Activated T-cell treated with anti-CD3 and anti-CD28 coated beads for 1 hour (primary cell): ENCODE results near the gene CGB5.
A peak's percentile ranks its signal among the peaks of the same experiment; 100 is the strongest.
"Not testable (repeated sequence)": the region's sequence is repeated elsewhere in the genome, so short reads cannot be mapped to it uniquely, and the experiment has no call there.

Experiments
- DNase-seq: peaks from one replicate; pipeline ENCODE4 v3.0.0-alpha.2; 2020; ENCODE audit warnings: low read depth

Gene CGB5

DNA sequence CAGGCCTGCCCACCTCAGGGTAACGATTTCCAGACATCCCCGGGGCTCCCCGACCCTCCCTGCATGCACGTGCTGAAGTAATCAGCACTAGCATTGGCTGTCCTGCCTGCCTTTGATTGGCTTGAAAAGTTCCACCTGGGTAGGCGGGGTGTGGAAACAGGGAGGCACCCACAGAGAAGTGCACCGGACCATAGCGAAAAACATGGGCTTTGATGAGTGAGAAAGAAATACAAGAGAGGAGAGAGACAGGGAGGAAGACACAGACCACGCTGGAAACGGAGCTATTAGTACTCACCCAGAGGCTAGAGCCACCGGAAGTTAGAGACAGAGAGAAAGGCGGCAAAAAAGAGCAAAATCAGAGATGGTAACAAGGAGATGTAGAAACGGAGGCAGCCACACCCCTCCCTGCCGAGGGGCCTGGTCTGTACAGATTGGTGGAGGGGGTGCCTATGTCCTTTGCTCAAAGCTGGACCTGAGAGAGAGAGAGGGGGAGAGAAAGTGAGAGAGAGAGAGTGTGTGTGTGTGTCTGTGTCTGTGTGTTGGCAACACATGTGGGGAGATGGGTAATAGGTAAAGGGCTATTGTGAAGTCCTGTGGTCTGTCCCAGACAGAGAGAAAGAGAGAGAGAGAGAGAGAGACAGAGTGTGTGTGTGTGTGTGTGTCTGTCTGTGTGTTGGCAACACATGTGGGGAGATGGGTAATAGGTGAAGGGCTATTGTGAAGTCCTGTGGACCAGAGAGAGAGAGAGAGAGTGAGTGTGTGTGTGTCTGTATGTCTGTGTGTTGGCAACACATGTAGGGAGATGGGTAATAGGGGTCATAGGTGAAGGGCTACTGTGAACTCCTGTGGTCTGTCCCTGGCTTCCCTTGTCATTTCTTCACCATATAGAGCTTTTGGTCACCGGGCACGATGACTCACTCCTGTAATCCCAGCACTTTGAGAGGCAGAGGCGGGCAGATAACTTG, 22.4 kb upstream of the CGB5 start:
- no peak for DNase-seq

DNA sequence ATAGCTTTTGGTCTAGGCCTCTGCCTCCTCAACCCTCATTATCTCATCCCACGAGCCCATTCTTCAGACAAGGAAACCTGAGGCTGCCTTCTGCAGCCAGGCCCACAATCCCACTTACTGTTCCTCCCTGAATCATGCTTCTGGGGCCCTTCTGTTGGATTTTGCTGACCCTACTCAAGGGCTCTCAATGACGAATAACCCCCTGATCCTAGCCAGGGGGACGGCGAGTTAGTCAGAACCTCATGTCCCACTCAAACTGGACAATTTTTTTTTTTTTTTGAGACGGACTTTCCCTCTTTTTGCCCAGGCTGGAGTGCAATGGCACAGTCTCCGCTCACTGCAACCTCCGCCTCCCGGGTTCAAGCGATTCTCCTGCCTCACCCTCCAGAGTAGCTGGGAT, 21.5 kb upstream of the CGB5 start:
- DNase-seq, result no peak

DNA sequence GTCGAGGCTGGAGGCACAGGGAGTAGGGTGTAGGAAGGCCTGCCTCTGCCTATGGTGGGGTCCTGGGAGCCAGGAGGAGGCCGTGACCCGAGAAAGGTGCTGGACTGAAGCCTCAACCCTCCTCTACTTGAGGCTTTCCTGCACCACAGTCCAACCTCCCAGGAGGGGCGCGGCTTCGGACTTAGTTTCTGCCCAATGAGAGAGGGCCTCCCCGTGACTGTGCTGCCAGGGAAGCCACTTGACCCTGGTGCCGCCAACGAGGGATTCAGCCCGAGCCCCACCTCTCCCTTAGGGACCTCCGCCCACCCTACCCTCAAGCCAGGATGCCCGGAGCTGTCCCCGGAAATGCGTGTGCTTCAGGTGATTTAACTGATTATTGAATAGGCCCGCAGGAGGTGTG, 19.4 kb upstream of the CGB5 start, which contains the start of gene CGB3:
Gene CGB3 (minus strand): TSS at position 101 of the 400 bp plus-strand sequence. CDS start 362 bp downstream, outside the sequence.
- not testable (repeated sequence) for DNase-seq

DNA sequence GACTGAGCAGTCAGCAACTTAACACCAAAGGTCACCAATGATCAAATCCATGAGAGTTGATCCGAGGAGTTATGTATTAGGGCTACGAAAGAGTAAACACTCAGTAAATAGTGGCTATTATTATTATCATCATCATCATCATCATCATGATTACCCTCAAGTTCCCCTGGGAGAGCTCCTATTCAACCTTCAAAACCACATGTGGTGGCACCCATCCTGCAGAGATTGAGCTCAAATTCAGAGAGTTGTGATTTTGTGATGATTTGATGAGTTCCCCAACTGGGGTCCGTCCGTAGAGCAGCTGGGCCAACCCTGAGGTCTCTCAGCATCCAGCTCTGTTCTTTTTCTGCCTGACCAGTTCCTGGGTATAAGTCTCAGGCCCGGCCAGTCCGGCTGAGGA, 18.6 kb upstream of the CGB5 start:
- not testable (repeated sequence) for DNase-seq

DNA sequence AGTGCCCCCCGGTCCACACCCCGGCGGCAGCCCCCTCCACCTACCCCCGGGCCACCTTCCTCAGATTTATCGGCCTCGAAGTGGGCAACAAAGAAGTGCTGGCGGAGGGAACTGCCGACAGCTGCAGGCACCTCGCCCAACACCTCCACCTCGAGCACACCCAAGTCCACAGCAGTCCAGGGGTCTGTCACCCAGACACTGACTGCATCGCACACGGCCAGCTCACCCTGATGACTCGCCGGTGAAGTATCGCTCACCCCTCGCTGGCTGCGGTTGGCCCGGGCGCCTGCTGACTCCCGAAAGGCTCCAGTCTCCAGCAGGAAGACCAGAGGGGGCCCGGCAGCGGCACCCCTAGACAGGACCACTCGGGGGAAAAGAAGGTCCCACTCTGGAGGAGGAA, 18.0 kb upstream of the CGB5 start:
- DNase-seq, result not testable (repeated sequence)

DNA sequence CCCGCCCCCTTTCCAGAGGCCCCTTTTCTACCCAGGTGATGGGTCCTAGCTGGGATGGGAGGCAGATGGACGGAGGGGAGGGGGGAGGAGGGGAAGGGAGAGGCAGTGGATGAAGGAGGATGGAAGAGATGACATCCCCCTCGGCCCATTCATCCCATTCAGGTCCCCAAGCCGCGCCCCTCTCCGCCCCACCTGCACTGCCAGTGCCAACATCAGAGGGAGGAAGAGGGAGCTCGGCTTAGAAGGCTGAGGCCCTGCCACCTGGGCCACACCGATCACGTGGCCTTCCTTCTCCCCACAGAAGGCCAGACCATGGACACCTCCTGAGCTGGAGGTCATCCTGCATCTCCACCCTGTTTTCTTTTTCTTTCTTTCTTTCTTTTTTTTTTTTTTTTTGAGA, 15.0 kb upstream of the CGB5 start:
- DNase-seq, result not testable (repeated sequence)

DNA sequence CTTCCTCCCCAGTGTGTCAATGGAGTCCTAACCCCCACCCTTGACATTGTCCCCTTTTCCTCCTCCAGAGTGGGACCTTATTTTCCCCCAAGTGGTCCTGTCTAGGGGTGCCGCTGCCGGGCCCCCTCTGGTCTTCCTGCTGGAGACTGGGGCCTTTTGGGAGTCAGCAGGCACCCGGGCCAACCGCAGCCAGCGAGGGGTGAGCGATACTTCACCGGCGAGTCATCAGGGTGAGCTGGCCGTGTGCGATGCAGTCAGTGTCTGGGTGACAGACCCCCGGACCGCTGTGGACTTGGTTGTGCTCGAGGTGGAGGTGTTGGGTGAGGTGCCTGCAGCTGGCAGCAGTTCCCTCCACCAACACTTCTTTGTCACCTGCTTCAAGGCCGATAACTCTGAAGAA, 13.9 kb upstream of the CGB5 start:
- DNase-seq, result not testable (repeated sequence)

DNA sequence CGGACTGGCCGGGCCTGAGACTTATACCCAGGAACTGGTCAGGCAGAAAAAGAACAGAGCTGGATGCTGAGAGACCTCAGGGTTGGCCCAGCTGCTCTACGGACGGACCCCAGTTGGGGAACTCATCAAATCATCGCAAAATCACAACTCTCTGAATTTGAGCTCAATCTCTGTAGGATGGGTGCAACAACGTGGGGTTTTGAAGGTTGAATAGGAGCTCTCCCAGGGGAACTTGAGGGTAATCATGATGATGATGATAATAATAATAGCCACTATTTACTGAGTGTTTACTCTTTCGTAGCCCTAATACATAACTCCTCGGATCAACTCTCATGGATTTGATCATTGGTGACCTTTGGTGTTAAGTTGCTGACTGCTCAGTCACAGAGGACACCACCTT, 13.3 kb upstream of the CGB5 start:
- DNase-seq, result not testable (repeated sequence)

DNA sequence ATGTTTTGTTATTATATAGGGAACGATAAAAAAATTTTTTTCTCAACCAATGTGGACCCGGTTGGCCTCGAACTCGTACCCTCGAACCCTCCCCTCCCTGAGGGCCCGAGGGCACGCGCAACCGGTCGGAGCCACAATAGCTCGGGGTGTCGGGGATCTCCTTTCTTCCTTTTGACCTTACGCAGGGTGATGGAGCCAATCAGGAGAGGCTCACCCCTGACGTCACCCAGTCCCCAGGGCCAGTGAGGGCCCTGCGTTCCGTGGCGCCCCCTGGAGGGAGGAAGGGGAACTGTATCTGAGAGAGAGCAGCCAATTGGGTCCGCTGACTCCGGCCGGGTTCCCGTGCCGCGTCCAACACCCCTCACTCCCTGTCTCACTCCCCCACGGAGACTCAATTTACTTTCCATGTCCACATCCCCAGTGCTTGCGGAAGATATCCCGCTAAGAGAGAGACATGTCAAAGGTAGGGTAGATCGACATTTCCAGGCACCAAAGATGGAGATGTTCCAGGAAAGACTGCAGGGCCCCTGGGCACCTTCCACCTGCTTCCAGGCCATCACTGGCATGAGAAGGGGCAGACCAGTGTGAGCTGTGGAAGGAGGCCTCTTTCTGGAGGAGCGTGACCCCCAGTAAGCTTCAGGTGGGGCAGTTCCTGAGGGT, 11.9 kb upstream of the CGB5 start, which contains the start of gene CGB2:
Gene CGB2 (plus strand): TSS at position 249 of the 660 bp plus-strand sequence. CDS start 206 bp downstream, at position 455.
- DNase-seq, result not testable (repeated sequence)

DNA sequence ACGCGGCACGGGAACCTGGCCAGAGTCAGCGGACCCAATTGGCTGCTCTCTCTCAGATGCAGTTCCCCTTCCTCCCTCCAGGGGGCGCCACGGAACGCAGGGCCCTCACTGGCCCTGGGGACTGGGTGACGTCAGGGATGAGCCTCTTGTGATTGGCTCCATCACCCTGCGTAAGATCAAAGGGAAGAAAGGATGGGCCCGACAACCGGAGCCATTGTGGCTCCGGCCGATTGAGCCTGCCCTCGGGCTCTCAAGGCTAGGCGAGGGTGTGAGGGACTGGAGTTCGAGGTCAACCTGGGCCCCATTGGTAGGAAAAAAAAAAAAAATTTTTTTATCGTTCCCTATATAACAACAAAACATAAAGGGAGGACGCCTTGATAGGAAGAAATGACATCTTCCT, 6.8 kb upstream of the CGB5 start, which contains the start of gene CGB1:
Gene CGB1 (minus strand): TSS at position 81 of the 400 bp plus-strand sequence. CDS start 184 bp downstream, outside the sequence.
- not testable (repeated sequence) for DNase-seq

DNA sequence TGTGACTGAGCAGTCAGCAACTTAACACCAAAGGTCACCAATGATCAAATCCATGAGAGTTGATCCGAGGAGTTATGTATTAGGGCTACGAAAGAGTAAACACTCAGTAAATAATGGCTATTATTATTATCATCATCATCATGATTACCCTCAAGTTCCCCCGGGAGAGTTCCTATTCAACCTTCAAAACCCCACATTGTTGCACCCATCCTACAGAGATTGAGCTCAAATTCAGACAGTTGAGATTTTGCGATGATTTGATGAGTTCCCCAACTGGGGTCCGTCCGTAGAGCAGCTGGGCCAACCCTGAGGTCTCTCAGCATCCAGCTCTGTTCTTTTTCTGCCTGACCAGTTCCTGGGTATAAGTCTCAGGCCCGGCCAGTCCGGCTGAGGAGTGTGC, 5.5 kb upstream of the CGB5 start:
- not testable (repeated sequence) for DNase-seq

DNA sequence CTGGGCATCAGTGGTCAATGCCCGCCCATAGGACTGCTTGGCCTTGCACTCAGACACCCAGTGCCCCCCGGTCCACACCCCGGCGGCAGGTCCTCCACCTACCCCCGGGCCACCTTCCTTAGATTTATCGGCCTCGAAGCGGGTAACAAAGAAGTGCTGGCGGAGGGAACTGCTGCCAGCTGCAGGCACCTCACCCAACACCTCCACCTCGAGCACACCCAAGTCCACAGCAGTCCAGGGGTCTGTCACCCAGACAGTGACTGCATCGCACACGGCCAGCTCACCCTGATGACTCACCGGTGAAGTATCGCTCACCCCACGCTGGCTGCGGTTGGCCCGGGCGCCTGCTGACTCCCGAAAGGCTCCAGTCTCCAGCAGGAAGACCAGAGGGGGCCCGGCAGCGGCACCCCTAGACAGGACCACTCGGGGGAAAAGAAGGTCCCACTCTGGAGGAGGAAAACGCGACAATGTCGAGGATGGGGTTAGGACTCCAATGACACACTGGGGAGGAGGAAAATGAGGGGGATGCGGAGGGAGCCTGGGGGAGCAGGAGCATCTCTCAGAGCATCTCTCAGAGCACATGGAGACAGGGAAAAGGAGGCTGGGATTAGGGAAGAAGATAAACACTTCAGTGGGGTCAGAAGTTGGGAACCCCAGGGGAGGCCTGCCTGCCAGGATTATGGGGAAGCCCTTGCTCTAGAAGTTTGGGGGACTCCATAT, 4.9 kb upstream of the CGB5 start:
- DNase-seq, result not testable (repeated sequence)

DNA sequence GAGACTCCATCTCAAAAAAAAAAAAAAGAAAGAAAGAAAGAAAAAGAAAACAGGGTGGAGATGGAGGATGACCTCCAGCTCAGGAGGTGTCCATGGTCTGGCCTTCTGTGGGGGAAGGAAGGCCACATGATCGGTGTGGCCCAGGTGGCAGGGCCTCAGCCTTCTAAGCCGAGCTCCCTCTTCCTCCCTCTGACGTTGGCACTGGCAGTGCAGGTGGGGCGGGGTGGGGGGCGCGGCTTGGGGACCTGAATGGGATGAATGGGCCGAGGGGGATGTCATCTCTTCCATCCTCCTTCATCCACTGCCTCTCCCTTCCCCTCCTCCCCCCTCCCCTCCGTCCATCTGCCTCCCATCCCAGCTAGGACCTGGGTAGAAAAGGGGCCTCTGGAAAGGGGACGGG, 3.9 kb upstream of the CGB5 start:
- DNase-seq, result not testable (repeated sequence)

DNA sequence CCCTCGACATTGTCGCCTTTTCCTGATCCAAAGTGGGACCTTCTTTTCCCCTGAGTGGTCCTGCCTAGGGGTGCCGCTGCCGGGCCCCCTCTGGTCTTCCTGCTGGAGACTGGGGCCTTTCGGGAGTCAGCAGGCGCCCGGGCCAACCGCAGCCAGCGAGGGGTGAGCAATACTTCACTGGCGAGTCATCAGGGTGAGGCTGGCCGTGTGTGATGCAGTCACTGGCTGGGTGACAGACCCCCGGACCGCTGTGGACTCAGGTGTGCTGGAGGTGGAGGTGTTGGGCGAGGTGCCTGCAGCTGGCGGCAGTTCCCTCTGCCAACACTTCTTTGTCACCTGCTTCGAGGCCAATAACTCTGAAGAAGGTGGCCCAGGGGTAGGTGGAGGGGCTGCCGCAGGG, 1.5 kb upstream of the CGB5 start:
- DNase-seq, result no peak

DNA sequence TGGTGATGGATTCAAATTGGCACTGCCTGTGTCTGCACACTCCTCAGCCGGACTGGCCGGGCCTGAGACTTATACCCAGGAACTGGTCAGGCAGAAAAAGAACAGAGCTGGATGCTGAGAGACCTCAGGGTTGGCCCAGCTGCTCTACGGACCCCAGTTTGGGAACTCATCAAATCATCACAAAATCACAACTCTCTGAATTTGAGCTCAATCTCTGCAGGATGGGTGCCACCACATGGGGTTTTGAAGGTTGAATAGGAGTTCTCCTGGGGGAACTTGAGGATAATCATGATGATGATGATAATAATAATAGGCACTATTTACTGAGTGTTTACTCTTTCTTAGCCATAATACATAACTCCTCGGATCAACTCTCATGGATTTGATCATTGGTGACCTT, 982 bp upstream of the CGB5 start:
- not testable (repeated sequence) for DNase-seq

DNA sequence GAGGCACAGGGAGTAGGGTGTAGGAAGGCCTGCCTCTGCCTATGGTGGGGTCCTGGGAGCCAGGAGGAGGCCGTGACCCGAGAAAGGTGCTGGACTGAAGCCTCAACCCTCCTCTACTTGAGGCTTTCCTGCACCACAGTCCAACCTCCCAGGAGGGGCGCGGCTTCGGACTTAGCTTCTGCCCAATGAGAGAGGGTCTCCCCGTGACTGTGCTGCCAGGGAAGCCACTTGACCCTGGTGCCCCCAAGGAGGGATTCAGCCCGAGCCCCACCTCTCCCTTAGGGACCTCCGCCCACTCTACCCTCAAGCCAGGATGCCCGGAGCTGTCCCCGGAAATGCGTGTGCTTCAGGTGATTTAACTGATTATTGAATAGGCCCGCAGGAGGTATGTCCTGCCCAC, 5.4 kb downstream of the CGB5 start, which contains the start of gene CGB8:
Gene CGB8 (minus strand): TSS at position 101 of the 400 bp plus-strand sequence. CDS start 372 bp downstream, outside the sequence.
- not testable (repeated sequence) for DNase-seq

DNA sequence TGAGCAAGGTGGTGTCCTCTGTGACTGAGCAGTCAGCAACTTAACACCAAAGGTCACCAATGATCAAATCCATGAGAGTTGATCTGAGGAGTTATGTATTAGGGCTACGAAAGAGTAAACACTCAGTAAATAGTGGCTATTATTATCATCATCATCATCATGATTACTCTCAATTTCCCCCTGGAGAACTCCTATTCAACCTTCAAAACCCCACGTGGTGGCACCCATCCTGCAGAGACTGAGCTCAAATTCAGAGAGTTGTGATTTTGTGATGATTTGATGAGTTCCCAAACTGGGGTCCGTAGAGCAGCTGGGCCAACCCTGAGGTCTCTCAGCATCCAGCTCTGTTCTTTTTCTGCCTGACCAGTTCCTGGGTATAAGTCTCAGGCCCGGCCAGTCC, 6.2 kb downstream of the CGB5 start:
- not testable (repeated sequence) for DNase-seq

DNA sequence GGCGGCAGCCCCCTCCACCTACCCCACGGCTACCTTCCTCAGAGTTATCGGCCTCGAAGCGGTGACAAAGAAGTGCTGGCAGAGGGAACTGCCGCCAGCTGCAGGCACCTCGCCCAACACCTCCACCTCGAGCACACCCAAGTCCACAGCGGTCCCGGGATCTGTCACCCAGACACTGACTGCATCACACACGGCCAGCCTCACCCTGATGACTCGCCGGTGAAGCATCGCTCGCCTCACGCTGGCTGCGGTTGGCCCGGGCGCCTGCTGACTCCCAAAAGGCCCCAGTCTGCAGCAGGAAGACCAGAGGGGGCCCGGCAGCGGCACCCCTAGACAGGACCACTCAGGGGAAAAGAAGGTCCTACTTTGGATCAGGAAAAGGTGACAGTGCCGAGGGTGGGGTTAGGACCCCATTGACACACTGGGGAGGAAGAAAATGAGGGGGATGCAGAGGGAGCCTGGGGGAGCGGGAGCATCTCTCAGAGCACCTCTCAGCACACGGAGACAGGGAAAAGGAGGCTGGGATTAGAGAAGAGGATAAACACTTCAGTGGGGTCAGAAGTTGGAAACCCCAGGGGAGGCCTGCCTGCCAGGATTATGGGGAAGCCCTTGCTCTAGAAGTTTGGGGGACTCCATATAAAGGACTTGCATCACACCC, 6.9 kb downstream of the CGB5 start:
- not testable (repeated sequence) for DNase-seq

DNA sequence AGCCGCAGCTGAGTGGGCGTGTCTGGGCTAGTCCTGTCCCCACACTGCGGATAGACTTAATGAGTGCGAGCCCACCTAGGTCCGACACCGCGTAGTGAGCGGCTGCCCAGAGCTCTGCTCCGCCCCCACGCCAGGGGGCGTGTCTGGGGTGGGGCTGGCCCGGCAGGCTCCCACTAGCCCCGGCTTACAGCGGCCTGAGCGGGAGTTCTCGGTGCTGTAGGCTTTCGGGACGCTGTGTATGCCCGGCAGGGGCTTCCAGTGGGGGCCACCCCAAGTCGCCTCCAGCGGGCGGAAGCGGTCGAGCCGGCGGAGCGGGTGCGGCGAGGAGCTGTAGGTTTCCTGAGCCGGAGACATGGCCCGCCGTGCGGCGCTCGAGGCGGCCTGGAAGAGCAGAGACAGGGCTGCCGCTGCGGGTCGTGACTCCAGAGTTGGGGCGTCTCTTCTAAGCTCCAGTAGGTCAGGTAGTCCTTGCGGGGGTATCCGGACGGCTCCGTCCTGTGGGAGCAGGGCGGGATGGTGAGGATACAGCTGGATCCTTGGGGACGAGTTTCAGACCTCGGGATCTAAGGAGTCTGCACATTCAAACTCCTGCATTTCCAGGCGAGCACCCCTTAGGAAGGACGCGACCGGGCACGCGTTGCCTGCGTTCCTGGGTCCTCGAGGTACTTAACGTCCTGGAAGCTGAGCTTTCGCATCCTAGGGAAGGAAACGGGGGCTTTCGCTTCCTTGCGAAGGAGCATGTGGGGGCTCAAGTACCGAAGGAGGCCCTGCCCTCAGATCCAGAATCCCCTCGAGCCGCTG, 12.7 kb downstream of the CGB5 start:
- peak; percentile 32 for DNase-seq

DNA sequence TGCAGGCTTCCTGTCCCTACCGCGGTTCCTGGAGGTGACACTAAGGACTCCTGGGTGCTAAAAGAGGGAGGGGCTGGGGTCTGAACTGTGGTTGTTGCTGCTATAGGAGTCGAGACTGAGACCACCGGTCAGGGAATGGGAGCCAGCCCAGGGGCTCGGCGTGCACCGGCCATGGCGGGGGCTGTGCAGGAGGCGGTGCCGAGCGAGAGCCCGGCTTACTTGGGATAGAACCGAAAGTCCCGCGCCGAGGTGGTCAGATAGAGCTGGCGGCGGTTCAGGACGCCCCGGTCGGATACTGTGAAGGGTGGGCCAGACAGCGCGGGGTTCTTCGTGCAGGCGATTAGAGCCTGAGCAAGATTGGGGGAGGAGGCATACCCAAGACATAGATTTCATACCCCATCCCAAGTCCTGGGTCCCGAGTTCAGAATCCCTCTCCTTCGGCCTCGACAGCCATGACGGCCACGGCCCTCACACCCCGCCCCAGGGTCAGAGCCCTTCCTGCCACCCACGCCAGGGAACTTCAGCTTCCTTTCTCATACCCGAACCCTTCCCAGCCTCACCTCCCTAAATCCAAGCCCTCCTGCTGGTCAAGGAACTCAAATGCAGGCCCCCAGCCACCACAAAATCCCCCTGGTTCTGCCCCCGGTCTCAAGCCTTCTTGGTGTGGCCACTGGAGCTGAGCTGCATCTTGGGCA, 13.4 kb downstream of the CGB5 start:
- not testable (repeated sequence) for DNase-seq
